H9 (cell line): ENCODE results near the gene RECQL. TPM values are rescaled to one million over a fixed set of nuclear protein-coding genes. Genes with fewer than 3 reads are reported as not detected.

Experiments
- DNase-seq: peaks from one replicate; pipeline ENCODE4 v3.0.0-alpha.2; 2017
- H2AFZ ChIP-seq: one replicate; pipeline ENCODE4 v1.6.1; 2013; ENCODE audit warnings: mild to moderate bottlenecking, low read length, control low read depth, moderate library complexity
- H2AK5ac ChIP-seq: 2 replicates; pipeline ENCODE4 v1.6.1; 2013; ENCODE audit warnings: low read length, control low read depth, mixed read lengths; ENCODE audit not compliant: insufficient read length
- H2BK120ac ChIP-seq: one replicate; pipeline ENCODE4 v1.6.1; 2013; ENCODE audit warnings: low read depth, mild to moderate bottlenecking, low read length, control low read depth, inconsistent platforms; ENCODE audit not compliant: poor library complexity, severe bottlenecking
- H2BK12ac ChIP-seq: 2 replicates; pipeline ENCODE4 v1.6.1; 2013; ENCODE audit warnings: low read length, control low read depth, mixed read lengths, low read depth; ENCODE audit not compliant: insufficient read length
- H2BK15ac ChIP-seq: 2 replicates; pipeline ENCODE4 v1.6.1; 2013; ENCODE audit warnings: low read depth, low read length, control low read depth
- H2BK20ac ChIP-seq: one replicate; pipeline ENCODE4 v1.6.1; 2013; ENCODE audit warnings: low read depth, mild to moderate bottlenecking, low read length, control low read depth, inconsistent platforms; ENCODE audit not compliant: poor library complexity, severe bottlenecking
- H2BK5ac ChIP-seq: 2 replicates; pipeline ENCODE4 v1.6.1; 2013; ENCODE audit warnings: low read length, control low read depth, mixed read lengths; ENCODE audit not compliant: insufficient read length
- H3K14ac ChIP-seq: 2 replicates; pipeline ENCODE4 v1.6.1; 2013; ENCODE audit warnings: low read length, control low read depth; ENCODE audit not compliant: insufficient read depth
- H3K18ac ChIP-seq: 2 replicates; pipeline ENCODE4 v1.6.1; 2013; ENCODE audit warnings: low read depth, mild to moderate bottlenecking, mixed read lengths, low read length, control low read depth; ENCODE audit not compliant: insufficient read length
- H3K23ac ChIP-seq: 2 replicates; pipeline ENCODE4 v1.6.1; 2013; ENCODE audit warnings: low read length, control low read depth, mixed read lengths, low read depth; ENCODE audit not compliant: insufficient read length
- H3K23me2 ChIP-seq: 2 replicates; pipeline ENCODE4 v1.6.1; 2013; ENCODE audit warnings: low read depth, mild to moderate bottlenecking, mixed read lengths, low read length, control low read depth; ENCODE audit not compliant: insufficient read length, poor library complexity, severe bottlenecking
- H3K27ac ChIP-seq: 2 replicates; pipeline ENCODE4 v1.5.1; 2013; ENCODE audit warnings: low read length, control low read depth, mixed read lengths, low read depth; ENCODE audit not compliant: insufficient read length
- H3K27me3 ChIP-seq: 2 replicates; pipeline ENCODE4 v1.6.1; 2013; ENCODE audit warnings: low read length, control low read depth, inconsistent platforms; ENCODE audit not compliant: insufficient read depth
- H3K4ac ChIP-seq: 2 replicates; pipeline ENCODE4 v1.6.1; 2013; ENCODE audit warnings: low read depth, mild to moderate bottlenecking, control low read depth, inconsistent platforms, low read length, moderate library complexity
- H3K4me1 ChIP-seq: 2 replicates; pipeline ENCODE4 v1.6.1; 2013; ENCODE audit warnings: low read length, control low read depth, inconsistent platforms; ENCODE audit not compliant: insufficient read depth
- H3K4me2 ChIP-seq: 2 replicates; pipeline ENCODE4 v1.6.1; 2013; ENCODE audit warnings: low read length, control low read depth, mixed read lengths; ENCODE audit not compliant: insufficient read length, insufficient read depth
- H3K56ac ChIP-seq: 2 replicates; pipeline ENCODE4 v1.6.1; 2013; ENCODE audit warnings: low read depth, mild to moderate bottlenecking, mixed read lengths, low read length, control low read depth; ENCODE audit not compliant: insufficient read length
- H3K79me1 ChIP-seq: 2 replicates; pipeline ENCODE4 v1.6.1; 2013; ENCODE audit warnings: low read depth, mild to moderate bottlenecking, moderate library complexity, low read length, control low read depth, inconsistent platforms; ENCODE audit not compliant: insufficient read depth, poor library complexity, severe bottlenecking
- H3K79me2 ChIP-seq: 2 replicates; pipeline ENCODE4 v1.6.1; 2013; ENCODE audit warnings: low read length, control low read depth, inconsistent platforms; ENCODE audit not compliant: insufficient read depth
- H3K9ac ChIP-seq: 2 replicates; pipeline ENCODE4 v1.6.1; 2013; ENCODE audit warnings: low read length, control low read depth, mixed read lengths; ENCODE audit not compliant: insufficient read length; ENCODE audit errors: extremely low read depth
- H3K9me3 ChIP-seq: one replicate; pipeline ENCODE4 v1.6.1; 2013; ENCODE audit warnings: low read depth, low read length, inconsistent platforms; ENCODE audit not compliant: control insufficient read depth
- H3T11ph ChIP-seq: one replicate; pipeline ENCODE4 v1.6.1; 2013; ENCODE audit warnings: mild to moderate bottlenecking, low read length, control low read depth, inconsistent platforms
- H4K20me1 ChIP-seq: one replicate; pipeline ENCODE4 v1.6.1; 2013; ENCODE audit not compliant: control insufficient read depth, insufficient read length, insufficient read depth
- H4K5ac ChIP-seq: 2 replicates; pipeline ENCODE4 v1.6.1; 2013; ENCODE audit warnings: low read depth, mild to moderate bottlenecking, mixed read lengths, low read length, control low read depth; ENCODE audit not compliant: insufficient read length
- H4K8ac ChIP-seq: replicated peaks from 2 replicates; pipeline ENCODE4 v1.6.1; 2013; ENCODE audit warnings: low read length, control low read depth, mixed read lengths, low read depth; ENCODE audit not compliant: insufficient read length
- H4K91ac ChIP-seq: 2 replicates; pipeline ENCODE4 v1.6.1; 2013; ENCODE audit warnings: low read depth, mild to moderate bottlenecking, moderate library complexity, mixed read lengths, low read length, control low read depth; ENCODE audit not compliant: insufficient read length
- H3K27ac Mint-ChIP-seq, 3 experiments: 2 replicates in 2 of 3; 3 replicates in 1 of 3; pipeline ENCODE4 v1.8.0; 2020 to 2021; ENCODE audit warnings: mixed read lengths in 3 of 3, mild to moderate bottlenecking in 1 of 3, moderate library complexity in 1 of 3
- H3K27me3 Mint-ChIP-seq: 2 replicates; pipeline ENCODE4 v1.8.0; 2021; ENCODE audit warnings: low read depth, mild to moderate bottlenecking, moderate library complexity, mixed read lengths
- H3K36me3 Mint-ChIP-seq, 3 experiments: 2 replicates in 2 of 3; 3 replicates in 1 of 3; pipeline ENCODE4 v1.8.0; 2020 to 2021; ENCODE audit warnings: low read depth in 3 of 3, mixed read lengths in 3 of 3; ENCODE audit not compliant: insufficient read depth in 1 of 3
- H3K4me1 Mint-ChIP-seq, 2 experiments: 2 replicates each; pipeline ENCODE4 v1.8.0; 2020; ENCODE audit warnings: mixed read lengths in 2 of 2
- H3K4me3 Mint-ChIP-seq, 2 experiments: 2 replicates in 1 of 2; 3 replicates in 1 of 2; pipeline ENCODE4 v1.8.0; 2020 to 2021; ENCODE audit warnings: mild to moderate bottlenecking in 2 of 2, mixed read lengths in 2 of 2, moderate library complexity in 1 of 2
- H3K9me3 Mint-ChIP-seq, 2 experiments: 2 replicates in 1 of 2; 3 replicates in 1 of 2; pipeline ENCODE4 v1.8.0; 2020; ENCODE audit warnings: mild to moderate bottlenecking in 2 of 2, mixed read lengths in 2 of 2, moderate library complexity in 1 of 2
- whole genome bisulfite sequencing: extraction: QIAGEN DNeasy Blood & Tissue Kit; methylation state at CpG from one replicate; pipeline ENCODE4 v1.1.7; 2013; ENCODE audit warnings: missing lambda C conversion rate, low lambda C conversion rate, mixed read lengths; ENCODE audit not compliant: insufficient read length; ENCODE audit errors: extremely low coverage; 5-methylcytosine and 5-hydroxymethylcytosine counted together
- total RNA-seq: library from RNA; stranded (reverse); gene quantifications from 2 replicates; pipeline ENCODE4 v1.2.1, GENCODE V29; 2021
- TF ChIP-seq, protein P1 (sequence below): fragments of 200-600 bp; sonication (generic); conservative IDR thresholded peaks from 3 replicates; pipeline ENCODE4 v1.8.0; 2021; ENCODE audit warnings: antibody characterized with exemption, mild to moderate bottlenecking

Gene RECQL
- total RNA-seq, 1 experiment from 2014 or later: 41.0 TPM

DNA sequence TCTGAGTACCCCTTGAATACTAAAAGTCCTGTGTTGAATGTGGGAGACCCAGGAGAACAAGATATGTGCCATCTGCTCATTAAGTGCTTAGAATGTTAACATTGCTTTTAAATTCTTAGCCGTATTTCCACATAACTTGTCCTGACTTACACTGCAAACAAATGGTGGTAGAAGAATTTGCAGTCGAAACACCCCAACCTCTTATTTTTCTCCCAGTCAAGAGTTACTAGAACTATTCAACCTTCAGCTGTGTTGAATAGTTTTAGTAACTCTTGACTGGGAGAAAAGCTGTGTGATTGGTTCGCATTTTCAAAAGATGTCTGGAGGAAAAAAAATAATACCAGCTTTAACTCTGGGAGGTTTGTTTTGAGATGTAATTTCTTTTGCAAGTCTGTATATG, 17.0 kb upstream of the RECQL start:
- no peak overlapping the region for H3K23ac ChIP-seq
- H2AK5ac ChIP-seq: no peak overlapping the region
- no peak overlapping the region for H4K5ac ChIP-seq
- no peak overlapping the region for H3K4ac ChIP-seq
- H4K91ac ChIP-seq: no peak overlapping the region
- H4K20me1 ChIP-seq: no peaks in the 10 kb centered on the region
- H2BK5ac ChIP-seq: no peak overlapping the region
- DNase-seq: no peak
- H3K9ac ChIP-seq: no peak overlapping the region
- no peak overlapping the region for H3K4me2 ChIP-seq
- H3K79me2 ChIP-seq: no peaks in the 10 kb centered on the region
- Mint-ChIP-seq H3K9me3 (peaks cover 0 to 2% of the 10 kb centered on the region in 2 experiments; a peak in 1 of 5 replicates), H3K36me3 (peaks cover 0 to 11% (median 0%) of the 10 kb centered on the region in 3 experiments; a peak in 5 of 7 replicates), H3K4me3 (no peak overlapping the region), H3K27me3 (0 out of 2 replicates have a peak, but pooled peaks cover 2% of the 10 kb centered on the region), H3K27ac (no peak overlapping the region), H3K4me1 (no peaks in the 10 kb centered on the region)
- H4K8ac ChIP-seq: no peak overlapping the region
- H2BK120ac ChIP-seq: no peak overlapping the region
- H3K23me2 ChIP-seq: no peaks in the 10 kb centered on the region
- no peak overlapping the region for H2AFZ ChIP-seq
- H3K9me3 ChIP-seq: no peaks in the 10 kb centered on the region
- H3K27me3 ChIP-seq: no peaks in the 10 kb centered on the region
- H2BK12ac ChIP-seq: no peak overlapping the region
- H2BK20ac ChIP-seq: no peak overlapping the region
- no peaks in the 10 kb centered on the region for H3K79me1 ChIP-seq
- H3K56ac ChIP-seq: no peak overlapping the region
- H2BK15ac ChIP-seq: no peak overlapping the region
- no peaks in the 10 kb centered on the region for H3K4me1 ChIP-seq
- TF ChIP-seq, protein P1, sequence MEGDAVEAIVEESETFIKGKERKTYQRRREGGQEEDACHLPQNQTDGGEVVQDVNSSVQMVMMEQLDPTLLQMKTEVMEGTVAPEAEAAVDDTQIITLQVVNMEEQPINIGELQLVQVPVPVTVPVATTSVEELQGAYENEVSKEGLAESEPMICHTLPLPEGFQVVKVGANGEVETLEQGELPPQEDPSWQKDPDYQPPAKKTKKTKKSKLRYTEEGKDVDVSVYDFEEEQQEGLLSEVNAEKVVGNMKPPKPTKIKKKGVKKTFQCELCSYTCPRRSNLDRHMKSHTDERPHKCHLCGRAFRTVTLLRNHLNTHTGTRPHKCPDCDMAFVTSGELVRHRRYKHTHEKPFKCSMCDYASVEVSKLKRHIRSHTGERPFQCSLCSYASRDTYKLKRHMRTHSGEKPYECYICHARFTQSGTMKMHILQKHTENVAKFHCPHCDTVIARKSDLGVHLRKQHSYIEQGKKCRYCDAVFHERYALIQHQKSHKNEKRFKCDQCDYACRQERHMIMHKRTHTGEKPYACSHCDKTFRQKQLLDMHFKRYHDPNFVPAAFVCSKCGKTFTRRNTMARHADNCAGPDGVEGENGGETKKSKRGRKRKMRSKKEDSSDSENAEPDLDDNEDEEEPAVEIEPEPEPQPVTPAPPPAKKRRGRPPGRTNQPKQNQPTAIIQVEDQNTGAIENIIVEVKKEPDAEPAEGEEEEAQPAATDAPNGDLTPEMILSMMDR: no peak
- H3K18ac ChIP-seq: no peak overlapping the region
- no peak overlapping the region for H3K27ac ChIP-seq
- WGBS: no CpG with 5 or more reads among the region's 3 CpGs
- H3K14ac ChIP-seq: no peak overlapping the region
- H3T11ph ChIP-seq: no peak overlapping the region
